ENCODE measurements around the gene GTPBP2.

DNA sequence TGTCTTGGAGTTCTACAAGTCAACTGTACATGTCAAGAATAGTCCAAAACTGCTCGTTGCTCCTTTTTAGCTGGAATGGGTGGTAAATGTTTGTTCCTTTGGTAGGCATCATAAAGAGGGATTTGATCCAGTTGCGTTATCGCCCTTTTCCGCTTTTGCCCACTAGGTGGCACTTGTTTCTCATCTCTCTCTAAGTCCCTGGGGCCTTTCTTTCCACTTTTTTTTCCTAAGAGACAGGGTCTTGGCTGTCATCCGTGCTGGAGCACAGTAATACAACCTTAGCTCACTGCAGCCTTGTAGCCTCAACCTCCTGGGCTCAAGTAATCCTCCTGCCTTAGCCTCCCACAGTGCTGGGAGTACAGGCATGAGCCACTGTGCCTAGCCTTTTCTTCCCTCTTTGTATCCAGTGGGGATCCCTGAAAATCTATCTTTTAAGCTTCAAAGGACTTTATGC lies 20.7 kb downstream of the GTPBP2 start:
- no peak for TF ChIP-seq SUZ12 (IDR thresholded peaks at IDR 0.05; ENCODE audit: extremely low read depth, insufficient read depth, insufficient read length)
- no peak for TF ChIP-seq ZNF274 (IDR thresholded peaks at IDR 0.05; ENCODE audit: low read depth, low read length)
- no peak for TF ChIP-seq YY1 (IDR thresholded peaks at IDR 0.05; ENCODE audit: insufficient read depth, insufficient read length)
